HG03520 (cell line): ENCODE measurements around the gene CSRP1.
"Not testable (repeated sequence)": the region's sequence is repeated elsewhere in the genome, so short reads cannot be mapped to it uniquely, and the experiment has no call there.

Source experiments
- ATAC-seq: cut with Tn5 transposase; IDR thresholded peaks from one replicate; pipeline ENCODE4 v1.9.1; 2021; ENCODE audit warnings: mild to moderate bottlenecking, moderate library complexity; ENCODE audit not compliant: unreplicated experiment

CSRP1 gene

DNA sequence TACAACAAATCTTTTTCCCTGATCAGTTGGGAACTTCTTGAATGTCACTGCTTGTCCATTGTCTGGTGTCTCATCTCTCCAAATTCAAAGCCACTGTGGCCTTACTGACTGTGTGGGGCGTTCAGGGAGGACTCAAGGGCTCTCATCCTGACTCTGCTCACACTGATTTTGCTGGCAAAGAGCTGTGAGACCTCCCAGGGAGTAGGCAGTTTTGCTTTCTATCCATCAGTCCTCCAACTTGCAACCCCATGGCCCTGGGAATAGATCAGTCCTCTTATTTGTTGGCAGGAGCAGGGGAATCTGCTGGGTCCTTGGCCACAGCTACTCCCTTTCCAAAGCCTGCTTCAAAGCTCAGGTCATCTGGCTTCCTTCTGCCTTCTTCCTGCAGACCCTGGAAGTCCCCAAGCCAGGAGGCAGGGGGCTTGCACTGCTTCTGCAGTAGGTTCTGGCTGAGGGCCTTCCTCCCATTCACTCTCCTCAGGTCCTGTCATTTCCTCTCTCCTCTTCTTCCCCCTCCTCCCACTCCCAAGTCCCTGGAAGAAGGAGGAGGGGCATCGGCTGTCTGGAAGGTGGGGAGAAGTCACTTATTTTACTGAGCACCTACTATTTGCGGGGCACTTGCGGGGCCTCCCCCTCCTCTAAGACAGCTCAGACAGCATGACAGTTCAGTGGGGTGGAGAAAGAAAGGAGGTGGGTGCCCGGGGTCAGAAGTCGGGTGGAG lies 31.1 kb upstream of the CSRP1 start:
- ATAC-seq: no peak

DNA sequence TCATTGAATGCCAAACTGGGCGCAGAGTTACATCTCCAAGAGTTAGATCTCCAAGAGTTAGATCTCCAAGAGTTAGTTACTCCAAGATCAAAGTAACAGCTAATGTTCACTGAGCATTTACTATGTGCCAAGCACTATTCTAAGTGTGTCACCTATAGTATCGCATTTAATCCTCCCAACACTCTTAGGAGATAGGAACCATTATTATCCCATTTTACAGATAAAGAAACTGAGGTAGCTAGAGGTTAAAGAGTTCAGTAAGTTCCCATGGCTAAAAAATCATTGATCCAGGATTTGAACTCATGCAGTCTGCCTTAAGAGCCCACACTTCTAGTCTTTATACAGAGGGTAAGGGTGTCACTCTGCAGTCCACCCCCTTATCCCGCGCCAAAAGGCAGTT lies 30.5 kb upstream of the CSRP1 start:
- no peak for ATAC-seq

DNA sequence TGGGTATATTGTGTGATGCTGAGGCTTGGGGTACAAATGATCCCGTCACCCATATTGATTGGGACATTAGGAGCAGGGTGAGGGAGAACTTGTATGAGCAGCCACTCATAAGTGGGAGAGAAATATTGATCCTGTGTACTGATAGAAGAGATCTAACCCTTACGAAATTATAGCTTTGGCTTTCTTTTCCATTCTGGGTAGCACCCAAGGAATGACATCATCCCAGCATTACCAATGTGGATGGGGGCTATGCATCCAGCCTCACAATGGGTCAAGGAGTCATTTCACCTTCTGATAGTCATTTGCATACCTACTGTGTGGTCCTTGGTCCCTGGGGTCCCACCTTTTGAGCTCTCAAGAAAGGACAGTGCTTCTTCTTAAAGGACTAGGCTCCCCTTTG lies 30.1 kb upstream of the CSRP1 start:
- no peak for ATAC-seq

DNA sequence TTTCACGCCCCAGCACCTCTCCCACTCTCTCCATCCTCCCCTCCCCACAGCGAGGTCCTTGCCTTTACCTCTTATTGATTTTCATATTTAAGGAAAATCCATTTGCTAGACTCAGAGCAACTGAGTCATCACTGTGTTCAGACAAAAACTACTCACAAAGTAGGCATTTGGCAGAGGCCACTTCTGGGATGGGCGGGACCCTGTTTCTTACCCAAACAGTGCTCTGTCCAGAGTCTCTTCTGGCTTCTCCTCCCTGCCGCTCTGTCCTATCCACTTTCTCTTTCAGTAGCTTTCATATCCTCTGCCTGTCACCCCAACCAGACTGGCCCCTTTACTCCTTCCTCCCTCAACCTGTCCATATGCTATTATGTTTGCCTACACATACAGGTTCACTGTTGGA lies 29.6 kb upstream of the CSRP1 start:
- no peak for ATAC-seq

- ATAC-seq: no peak
Measured at GRCh38 chr1:201535919-201536245, 29.0 kb upstream of the CSRP1 start.

DNA sequence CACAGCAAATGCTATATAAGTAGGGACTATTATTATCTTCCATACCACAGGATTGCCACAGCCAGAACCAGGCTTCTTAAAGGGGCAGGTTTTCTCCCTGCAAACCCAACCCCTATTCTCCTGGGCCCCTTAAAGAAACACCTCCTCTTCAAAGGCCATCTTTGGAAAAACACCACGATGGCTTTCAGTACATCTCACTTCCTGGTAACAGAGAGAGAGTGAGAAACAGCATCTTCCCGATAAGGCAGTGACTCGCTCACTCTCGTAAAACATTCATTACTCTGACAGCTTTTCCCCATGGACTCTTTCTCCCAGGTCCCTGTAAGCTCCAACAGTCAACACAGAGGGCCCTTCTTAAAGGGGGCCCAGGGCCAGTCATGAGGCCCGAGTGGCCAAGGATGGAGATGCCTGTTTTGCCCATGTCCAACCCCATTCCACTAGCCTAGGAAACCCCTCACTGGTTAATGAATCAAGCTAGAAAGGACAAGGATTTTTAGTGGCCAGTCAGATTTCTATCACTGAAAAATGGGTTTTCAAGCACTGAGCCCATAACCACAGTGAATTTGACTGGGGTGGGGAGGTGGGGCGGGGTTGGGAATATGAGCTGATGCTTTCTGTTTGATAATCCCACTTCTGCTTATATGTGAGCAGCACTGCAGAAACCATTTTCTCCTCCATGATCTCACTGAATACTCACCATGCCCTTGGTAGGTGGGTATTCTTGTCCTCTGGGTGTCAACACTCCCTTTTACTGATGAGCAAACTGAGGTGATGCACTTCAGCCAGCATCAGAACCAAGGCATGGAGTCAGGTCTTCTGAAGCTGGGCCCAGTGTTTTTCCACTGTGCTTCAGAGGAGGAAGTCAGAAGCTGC lies 28.4 kb upstream of the CSRP1 start:
- no peak for ATAC-seq

DNA sequence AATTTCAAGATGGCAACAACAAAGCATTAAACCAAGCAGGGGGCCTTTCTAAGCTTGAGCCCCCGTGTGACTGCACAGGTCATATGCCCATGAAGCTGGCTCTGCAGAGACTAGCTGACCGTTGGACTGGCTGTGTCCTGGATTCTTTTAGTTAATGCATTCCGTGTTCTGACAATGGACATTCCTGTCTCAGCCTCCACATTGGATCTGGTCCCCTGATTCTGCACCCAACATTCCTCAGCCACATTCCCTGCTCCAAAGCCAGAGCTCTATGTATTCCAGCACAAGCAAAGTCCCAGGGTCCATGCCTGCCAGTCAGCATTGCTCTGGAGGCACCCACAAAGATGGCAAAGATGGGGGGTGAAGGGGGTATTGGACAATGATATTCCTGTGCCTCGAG lies 26.9 kb upstream of the CSRP1 start:
- ATAC-seq: no peak

GRCh38 chr1:201531551-201532425 lies 24.9 kb upstream of the CSRP1 start:
- no peak for ATAC-seq

- no peak for ATAC-seq
Measured at GRCh38 chr1:201530741-201531531, 24.0 kb upstream of the CSRP1 start.

GRCh38 chr1:201528631-201529252 lies 21.8 kb upstream of the CSRP1 start:
- ATAC-seq: no peak

- no peak for ATAC-seq
Measured at GRCh38 chr1:201527879-201528278, 21.0 kb upstream of the CSRP1 start.

- ATAC-seq: no peak
Measured at GRCh38 chr1:201525193-201525778, 18.4 kb upstream of the CSRP1 start.

GRCh38 chr1:201520046-201520575 lies 13.2 kb upstream of the CSRP1 start:
- not testable (repeated sequence) for ATAC-seq

DNA sequence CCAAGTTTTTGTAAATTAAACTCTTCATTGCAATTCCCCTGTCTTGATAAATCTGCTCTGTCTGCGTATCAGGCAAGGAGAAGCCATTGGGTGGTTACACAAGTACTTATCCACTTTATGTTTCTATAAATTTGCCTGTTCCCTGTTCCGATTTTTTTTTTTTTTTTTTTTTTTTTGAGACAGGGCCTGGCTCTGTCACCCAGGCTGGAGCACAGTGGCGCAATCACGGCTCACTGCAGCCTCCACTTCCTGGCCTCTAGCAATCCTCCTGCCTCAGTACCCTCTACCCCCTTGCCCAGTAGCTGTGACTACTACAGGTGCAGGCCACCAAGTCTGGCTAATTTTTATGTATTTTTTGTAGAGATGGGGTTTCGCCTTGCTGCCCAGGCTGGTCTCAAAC lies 11.1 kb upstream of the CSRP1 start:
- ATAC-seq: no peak

GRCh38 chr1:201517631-201518030 lies 10.7 kb upstream of the CSRP1 start:
- ATAC-seq: no peak

GRCh38 chr1:201516511-201517127 lies 9.7 kb upstream of the CSRP1 start:
- no peak for ATAC-seq

- no peak for ATAC-seq
Measured at GRCh38 chr1:201515895-201516294, 9.0 kb upstream of the CSRP1 start.

- ATAC-seq: no peak
Measured at GRCh38 chr1:201515062-201515750, 8.3 kb upstream of the CSRP1 start.

- no peak for ATAC-seq
Measured at GRCh38 chr1:201514466-201514865, 7.5 kb upstream of the CSRP1 start.
